HEK293 (cell line): ENCODE results near the gene PRDM15.

Source experiments
- CTCF ChIP-seq: fragments of 450-650 bp; formaldehyde crosslinking; IDR thresholded peaks from 2 replicates; pipeline ENCODE4 v1.5.1; 2016; ENCODE audit warnings: missing biosample characterization, missing genetic modification characterization
- PBX3 ChIP-seq: sonication (generic); formaldehyde crosslinking; IDR thresholded peaks from 2 replicates; pipeline ENCODE4 v1.8.1; 2022; ENCODE audit warnings: mild to moderate bottlenecking, moderate library complexity, missing genetic modification reagents
- REST ChIP-seq: fragments of 450-650 bp; formaldehyde crosslinking; IDR thresholded peaks from 2 replicates; pipeline ENCODE4 v1.5.1; 2016; ENCODE audit warnings: missing biosample characterization, missing genetic modification characterization
- ZNF362 ChIP-seq: fragments of 450-650 bp; formaldehyde crosslinking; IDR thresholded peaks from 2 replicates; pipeline ENCODE4 v1.5.1; 2016; ENCODE audit warnings: missing biosample characterization, missing genetic modification characterization
- ZNF561 ChIP-seq: fragments of 450-650 bp; IDR thresholded peaks from 2 replicates; pipeline ENCODE4 v1.5.1; 2018; ENCODE audit warnings: missing biosample characterization, missing genetic modification characterization, borderline replicate concordance
- ZNF639 ChIP-seq: fragments of 450-650 bp; formaldehyde crosslinking; IDR thresholded peaks from 2 replicates; pipeline ENCODE4 v1.5.1; 2016; ENCODE audit warnings: missing biosample characterization, missing genetic modification characterization

GRCh38 chr21:41926117-41926806 is 47.1 kb upstream of the PRDM15 start:
- TF ChIP-seq ZNF561 (no peak), CTCF (tag by site-specific recombination) (no peak), ZNF639 (tag by site-specific recombination) (no peak), ZNF362 (tag by site-specific recombination) (no peak), PBX3 (CRISPR knock-in tag) (no peak), REST (tag by site-specific recombination) (no peak)
